SH-SY5Y (cell line): ENCODE results near the gene ZNF263.

Experiments used
- GATA2 ChIP-seq: IDR thresholded peaks from 2 replicates; pipeline ENCODE4 v1.6.1; 2011; ENCODE audit warnings: mild to moderate bottlenecking, low read depth, low read length
- GATA3 ChIP-seq: IDR thresholded peaks from 2 replicates; pipeline ENCODE4 v1.6.1; 2011; ENCODE audit warnings: low read depth, mild to moderate bottlenecking, low read length, moderate library complexity

GRCh38 chr16:3274947-3275346 is 8.3 kb upstream of the ZNF263 start:
- TF ChIP-seq GATA2 (no peak), GATA3 (no peak)
